Endodermal cell (in vitro differentiated cells): Measurements from ENCODE around the gene FLOT2. TPM values are rescaled to one million over a fixed set of nuclear protein-coding genes. Genes with fewer than 3 reads are reported as not detected.

ENCODE experiments used
- DNase-seq: peaks from one replicate; pipeline ENCODE4 v3.0.0-alpha.2; 2017
- H3K27ac ChIP-seq: 2 replicates; pipeline ENCODE4 v1.5.1; 2013; ENCODE audit warnings: mild to moderate bottlenecking, low read depth, low read length, moderate library complexity
- H3K27me3 ChIP-seq: 2 replicates; pipeline ENCODE4 v1.6.1; 2013; ENCODE audit warnings: mild to moderate bottlenecking, low read length, moderate library complexity; ENCODE audit not compliant: insufficient read depth, control insufficient read depth, poor library complexity, severe bottlenecking
- H3K36me3 ChIP-seq: 2 replicates; pipeline ENCODE4 v1.7.0; 2013; ENCODE audit warnings: mild to moderate bottlenecking, low read length, moderate library complexity; ENCODE audit not compliant: control insufficient read depth, insufficient read depth
- H3K4me1 ChIP-seq: one replicate; pipeline ENCODE4 v1.7.0; 2013; ENCODE audit warnings: low read length; ENCODE audit not compliant: control insufficient read depth, insufficient read depth
- H3K4me3 ChIP-seq: 2 replicates; pipeline ENCODE4 v1.5.1; 2013; ENCODE audit warnings: mild to moderate bottlenecking, low read length, moderate library complexity
- H3K9ac ChIP-seq: 2 replicates; pipeline ENCODE4 v1.6.1; 2013; ENCODE audit warnings: mild to moderate bottlenecking, low read length, moderate library complexity; ENCODE audit not compliant: poor library complexity, severe bottlenecking; ENCODE audit errors: extremely low read depth
- H3K9me3 ChIP-seq: 2 replicates; pipeline ENCODE4 v1.6.1; 2013; ENCODE audit warnings: mild to moderate bottlenecking, low read length, moderate library complexity; ENCODE audit not compliant: control insufficient read depth
- H3K27ac Mint-ChIP-seq: 2 replicates; pipeline ENCODE4 v1.8.0; 2020; ENCODE audit warnings: mixed read lengths
- H3K27me3 Mint-ChIP-seq: 2 replicates; pipeline ENCODE4 v1.8.0; 2021; ENCODE audit warnings: mild to moderate bottlenecking, mixed read lengths; ENCODE audit not compliant: insufficient read depth
- H3K36me3 Mint-ChIP-seq: 2 replicates; pipeline ENCODE4 v1.8.0; 2020; ENCODE audit warnings: low read depth, mixed read lengths
- H3K4me1 Mint-ChIP-seq: 2 replicates; pipeline ENCODE4 v1.8.0; 2020; ENCODE audit warnings: mixed read lengths
- H3K4me3 Mint-ChIP-seq: 2 replicates; pipeline ENCODE4 v1.8.0; 2020; ENCODE audit warnings: mild to moderate bottlenecking, moderate library complexity, mixed read lengths
- H3K9me3 Mint-ChIP-seq: 2 replicates; pipeline ENCODE4 v1.8.0; 2020; ENCODE audit warnings: mild to moderate bottlenecking, mixed read lengths
- CTCF ChIP-seq: fragments of 200-600 bp; sonication (generic); conservative IDR thresholded peaks from 2 replicates; pipeline ENCODE4 v1.5.0; 2021; ENCODE audit warnings: antibody characterized with exemption, mild to moderate bottlenecking
- WGBS, 2 experiments: methylation state at CpG; one replicate each; pipeline versions ENCODE4 v1.1.5 to v1.1.7; 2013; ENCODE audit warnings: missing lambda C conversion rate in 2 of 2, mixed read lengths in 1 of 2; ENCODE audit not compliant: insufficient coverage in 1 of 2, insufficient read length in 1 of 2; 5-methylcytosine and 5-hydroxymethylcytosine counted together
- total RNA-seq, 2 donors: library from RNA; stranded (reverse); fragmentation: NEBNext Ultra II Directional in 1 of 2; extraction: Animal tissue kit (Norgen Biotek cat#: 25700) in 1 of 2; gene quantifications; 2 replicates in 1 of 2; 3 replicates in 1 of 2; pipeline ENCODE4 v1.2.1, GENCODE V29; 2021

FLOT2 gene
- total RNA-seq, 2 donors from 2014 or later, result 195 to 215 TPM

DNA sequence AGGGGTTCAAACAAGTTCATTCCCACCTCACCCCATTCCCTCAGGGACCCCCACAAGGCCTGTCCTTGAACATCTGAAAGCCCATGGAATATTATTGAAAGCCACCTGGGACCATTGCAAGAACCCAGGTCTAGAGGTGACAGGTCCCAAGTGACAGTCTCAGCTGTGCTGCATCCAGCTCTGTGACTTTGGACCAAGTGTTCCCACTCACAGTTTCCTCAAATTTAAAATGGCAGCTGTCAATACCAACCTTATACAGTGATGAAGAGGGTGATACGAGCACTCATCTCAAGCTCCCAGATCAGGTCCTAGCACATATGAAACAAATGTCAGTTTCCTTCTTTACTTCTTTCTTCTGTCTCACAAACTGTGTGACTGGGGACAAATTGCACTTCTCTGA is 33.6 kb downstream of the FLOT2 start:
- Histone ChIP-seq H3K27me3 (no peaks in the 10 kb centered on the region), H3K4me3 (no peak overlapping the region), H3K36me3 (peaks cover 8% of the 10 kb centered on the region), H3K9ac (no peak overlapping the region), H3K27ac (no peak overlapping the region), H3K4me1 (no peaks in the 10 kb centered on the region), H3K9me3 (no peaks in the 10 kb centered on the region)
- WGBS, 2 experiments, result 100% methylated on average over 1 of the region's 1 CpG
- Mint-ChIP-seq H3K36me3 (peaks cover 19% of the 10 kb centered on the region), H3K27ac (no peak overlapping the region), H3K9me3 (no peaks in the 10 kb centered on the region), H3K27me3 (peaks cover 2% of the 10 kb centered on the region), H3K4me1 (peaks cover 11% of the 10 kb centered on the region), H3K4me3 (no peak overlapping the region)
- DNase-seq, result no peak
- TF ChIP-seq CTCF, result no peak

DNA sequence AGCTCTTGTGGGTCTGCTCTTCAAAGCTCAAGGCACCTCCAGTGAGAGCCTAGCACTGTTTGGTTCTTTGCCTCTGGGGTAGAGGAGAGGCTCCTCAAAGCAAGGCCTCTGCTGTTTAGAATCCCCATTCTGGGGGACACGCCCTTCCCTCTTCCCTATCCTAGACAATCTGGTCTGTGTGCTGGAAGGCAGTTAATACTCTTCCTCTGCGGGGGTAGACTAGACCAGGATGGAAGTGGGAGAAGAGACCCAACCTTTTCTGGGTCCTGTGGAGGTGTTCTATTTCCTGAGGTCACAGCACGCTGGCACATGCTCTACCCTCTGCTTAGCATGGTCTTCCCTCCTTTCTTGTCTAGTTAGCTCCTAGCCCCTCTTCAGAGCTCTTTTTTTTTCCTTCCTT is 35.0 kb downstream of the FLOT2 start:
- Mint-ChIP-seq H3K9me3 (no peaks in the 10 kb centered on the region), H3K27me3 (no peaks in the 10 kb centered on the region), H3K36me3 (peaks cover 32% of the 10 kb centered on the region), H3K4me3 (no peak overlapping the region), H3K27ac (no peak overlapping the region), H3K4me1 (peaks cover 11% of the 10 kb centered on the region)
- Histone ChIP-seq H3K36me3 (peaks cover 21% of the 10 kb centered on the region), H3K9me3 (no peaks in the 10 kb centered on the region), H3K27ac (no peak overlapping the region), H3K4me3 (no peak overlapping the region), H3K4me1 (no peaks in the 10 kb centered on the region), H3K9ac (no peak overlapping the region), H3K27me3 (no peaks in the 10 kb centered on the region)
- 89 to 90% methylated on average over 2 to 3 of the region's 3 CpGs for WGBS, 2 experiments
- no peak for TF ChIP-seq CTCF
- no peak for DNase-seq

- H3K27me3 Mint-ChIP-seq, result no peaks in the 10 kb centered on the region
- peaks cover 11% of the 10 kb centered on the region for H3K4me1 Mint-ChIP-seq
- Histone ChIP-seq H3K9me3 (no peaks in the 10 kb centered on the region), H3K27me3 (no peaks in the 10 kb centered on the region), H3K27ac (no peak overlapping the region), H3K9ac (no peak overlapping the region), H3K36me3 (peaks cover 25% of the 10 kb centered on the region), H3K4me3 (no peak overlapping the region), H3K4me1 (no peaks in the 10 kb centered on the region)
- TF ChIP-seq CTCF, result no peak
- peak; percentile 80 for DNase-seq
- 83 to 100% methylated on average over 2 to 8 of the region's 8 CpGs for WGBS, 2 experiments
- no peak overlapping the region for H3K27ac Mint-ChIP-seq
- no peaks in the 10 kb centered on the region for H3K9me3 Mint-ChIP-seq
- H3K36me3 Mint-ChIP-seq, result peaks cover 34% of the 10 kb centered on the region
- H3K4me3 Mint-ChIP-seq, result no peak overlapping the region
These were observed 35.9 kb downstream of the FLOT2 start for GRCh38 chr17:28861393-28862203.
